NCI-H345 (cell line): Measurements from ENCODE around the gene C11orf87.

Experiments
- DNase-seq: peaks from one replicate; lab custom pipeline; 2025; lab: John Stamatoyannopoulos, UW

C11orf87 gene

GRCh38 chr11:109439684-109440083, 17.7 kb downstream of the C11orf87 start:
- DNase-seq, result no peak

GRCh38 chr11:109443052-109443451, 21.1 kb downstream of the C11orf87 start:
- no peak for DNase-seq

GRCh38 chr11:109454857-109455256, 32.9 kb downstream of the C11orf87 start:
- no peak for DNase-seq
